Caki2 (cell line): Measurements from ENCODE around the gene CNTNAP2. TPM values are rescaled to one million over a fixed set of nuclear protein-coding genes. Genes with fewer than 3 reads are reported as not detected.

Source experiments
- DNase-seq: peaks from one replicate; pipeline ENCODE4 v3.0.0-alpha.2; 2015; ENCODE audit warnings: low read depth
- in situ Hi-C: cut with HindIII; loops from 2 replicates; pipeline ENCODE4 v1.10.0; 2016; ENCODE audit warnings: low sequenced_read_pairs, low pct_unique_long_range_greater_than_20kb, mixed read lengths
- total RNA-seq: library from RNA; depleted of rRNA; stranded (reverse); fragments of >200 nt; shearing (Covaris generic); gene quantifications from 2 replicates; pipeline ENCODE4 v1.2.3, GENCODE V29; 2014; ENCODE audit warnings: low replicate concordance

Gene CNTNAP2
- total RNA-seq, 1 experiment from 2014 or later, result not detected

GRCh38 chr7:147153571-147153970, 1037.0 kb downstream of the CNTNAP2 start:
- in situ Hi-C loops, result no loop called here
- no peak for DNase-seq

DNA sequence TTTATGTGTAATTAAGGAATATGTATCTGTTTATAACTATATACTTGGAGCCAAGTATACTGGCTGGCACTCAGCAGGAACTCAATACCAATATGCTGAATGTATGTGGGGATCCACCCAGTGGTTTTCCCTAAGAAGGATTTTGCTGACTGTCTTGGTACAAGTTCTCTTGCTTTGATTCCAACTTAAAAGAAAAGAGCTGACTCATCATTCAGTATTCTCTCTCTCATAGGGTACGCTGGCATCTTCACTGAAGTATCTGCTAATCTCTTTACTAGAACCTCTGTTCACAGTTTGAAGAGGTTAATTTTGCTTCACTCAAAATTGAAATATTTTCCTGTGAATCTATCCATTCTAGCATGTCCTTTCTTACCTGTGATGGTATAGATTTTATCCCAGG, 1044.8 kb downstream of the CNTNAP2 start:
- DNase-seq, result no peak
- in situ Hi-C loops, result no loop called here

- in situ Hi-C loops, result no loop called here
- no peak for DNase-seq
These were observed 1053.9 kb downstream of the CNTNAP2 start for GRCh38 chr7:147170341-147171012.

- in situ Hi-C loops, result no loop called here
- no peak for DNase-seq
These were observed 1054.4 kb downstream of the CNTNAP2 start for GRCh38 chr7:147171013-147171391.

DNA sequence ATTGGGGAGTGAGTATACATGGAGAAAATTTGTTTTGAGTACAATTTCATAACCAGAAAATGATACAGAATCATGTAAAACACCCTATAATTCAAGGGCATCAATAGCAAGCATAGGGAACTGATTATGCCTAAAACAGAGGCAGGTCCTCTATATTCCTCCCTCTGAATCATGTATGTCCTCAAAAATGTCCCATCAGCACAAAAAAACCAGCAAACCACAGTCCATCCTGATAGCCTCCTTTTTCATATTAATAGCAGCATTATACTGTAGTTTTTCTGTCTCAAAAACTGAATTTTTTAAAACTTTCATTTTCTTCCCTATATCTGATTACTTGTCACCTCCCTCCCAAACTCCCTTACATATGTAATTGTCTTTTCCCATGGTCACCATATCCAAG, 1057.3 kb downstream of the CNTNAP2 start:
- DNase-seq, result no peak
- in situ Hi-C loops, result no loop called here

GRCh38 chr7:147182874-147183273, 1066.3 kb downstream of the CNTNAP2 start:
- no peak for DNase-seq
- in situ Hi-C loops, result no loop called here

DNA sequence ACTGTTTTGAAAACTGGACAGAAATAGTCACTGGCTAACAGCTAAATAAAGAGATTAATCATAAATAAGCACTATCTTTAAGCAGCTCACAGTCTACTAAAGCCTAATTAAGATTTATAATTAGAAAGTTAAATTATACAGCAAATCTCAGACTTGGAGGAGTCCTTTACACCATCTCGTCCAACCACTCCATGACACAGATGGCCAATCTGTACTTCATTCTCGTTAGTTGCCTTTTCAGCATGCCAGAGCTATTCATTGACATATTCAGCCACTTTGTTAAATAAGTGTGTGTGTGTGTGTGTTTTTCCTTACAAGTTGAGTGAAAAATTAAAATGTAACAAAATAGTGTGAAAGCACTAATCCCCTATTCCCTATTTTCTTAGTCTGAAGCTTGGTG, 1066.7 kb downstream of the CNTNAP2 start:
- DNase-seq, result no peak
- in situ Hi-C loops, result no loop called here

- no peak for DNase-seq
- in situ Hi-C loops, result no loop called here
These were observed 1071.9 kb downstream of the CNTNAP2 start for GRCh38 chr7:147188467-147188866.

DNA sequence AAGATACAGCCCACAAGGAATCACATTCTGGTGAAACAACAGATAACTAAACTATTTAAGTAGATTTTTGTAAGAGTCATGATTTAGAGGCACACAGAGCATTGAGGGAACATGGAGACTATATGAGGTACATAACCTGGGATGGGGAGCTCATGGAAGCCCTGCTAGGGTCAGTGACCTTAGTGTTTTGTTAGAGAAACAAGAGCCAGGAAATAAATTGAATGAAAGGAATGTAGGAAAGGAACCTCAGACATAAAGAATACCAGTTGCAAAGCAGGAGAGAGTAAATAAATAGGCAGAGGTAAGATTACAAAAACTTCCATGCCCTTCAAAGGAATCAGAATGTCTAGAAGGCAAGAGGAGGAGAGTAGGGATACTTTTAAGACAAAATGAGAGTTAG, 1076.9 kb downstream of the CNTNAP2 start:
- in situ Hi-C loops, result no loop called here
- DNase-seq, result no peak

DNA sequence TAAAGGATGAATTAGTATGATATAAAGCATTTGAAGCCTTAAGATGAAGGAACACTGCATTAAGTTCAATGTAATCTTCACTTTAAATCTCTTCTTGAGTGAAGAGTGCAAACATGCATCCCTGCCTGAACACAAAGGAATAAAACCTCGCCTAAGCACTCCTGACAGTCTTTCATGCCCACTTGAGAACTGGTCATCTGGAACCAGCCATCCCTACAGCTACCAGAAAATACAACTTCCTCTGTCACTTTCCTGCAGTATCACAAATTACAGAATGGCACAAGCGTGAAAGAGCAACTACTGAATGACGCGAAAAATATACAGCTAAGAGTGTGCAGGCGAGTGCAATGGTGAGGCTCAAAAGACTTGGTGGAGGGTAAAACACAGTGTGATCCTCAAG, 1079.9 kb downstream of the CNTNAP2 start:
- DNase-seq, result no peak
- in situ Hi-C loops, result no loop called here

DNA sequence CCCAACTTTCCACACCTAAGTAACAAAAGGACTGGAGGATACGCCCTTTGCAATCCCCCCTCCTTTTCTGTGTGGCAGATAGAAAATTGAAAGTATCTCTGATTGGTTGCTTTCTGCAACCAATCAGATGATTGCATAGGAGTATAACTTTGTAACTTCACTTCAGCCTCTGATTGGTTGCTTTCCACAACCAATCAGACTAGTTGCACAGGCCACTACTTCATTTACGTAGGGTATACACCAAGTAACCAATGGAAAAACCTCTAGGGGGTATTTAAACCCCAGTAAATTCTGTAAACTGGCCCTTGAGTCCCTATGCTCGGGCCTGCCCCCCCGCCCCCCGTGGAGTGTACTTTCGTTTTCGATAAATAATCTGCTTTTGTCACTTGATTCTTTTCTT, 1080.4 kb downstream of the CNTNAP2 start:
- peak; percentile 82 for DNase-seq
- in situ Hi-C loops, result no loop called here

- DNase-seq, result no peak
- in situ Hi-C loops, result no loop called here
These were observed 1083.3 kb downstream of the CNTNAP2 start for GRCh38 chr7:147199868-147200267.

- in situ Hi-C loops, result no loop called here
These were observed 1091.4 kb downstream of the CNTNAP2 start for GRCh38 chr7:147207988-147208387.

GRCh38 chr7:147231275-147231674, 1114.7 kb downstream of the CNTNAP2 start:
- no peak for DNase-seq
- in situ Hi-C loops, result loop anchor here (10.0 kb wide), 1 partner anchor 334 kb away; no protein-coding TSS in a partner anchor

More at GRCh38 chr7:147207988-147208387, 1091.4 kb downstream of the CNTNAP2 start:
- DNase-seq, result no peak

GRCh38 chr7:147235645-147236382, 1119.2 kb downstream of the CNTNAP2 start:
- in situ Hi-C loops, result loop anchor here (10.0 kb wide), 1 partner anchor 329 kb away; no protein-coding TSS in a partner anchor
- DNase-seq, result no peak

DNA sequence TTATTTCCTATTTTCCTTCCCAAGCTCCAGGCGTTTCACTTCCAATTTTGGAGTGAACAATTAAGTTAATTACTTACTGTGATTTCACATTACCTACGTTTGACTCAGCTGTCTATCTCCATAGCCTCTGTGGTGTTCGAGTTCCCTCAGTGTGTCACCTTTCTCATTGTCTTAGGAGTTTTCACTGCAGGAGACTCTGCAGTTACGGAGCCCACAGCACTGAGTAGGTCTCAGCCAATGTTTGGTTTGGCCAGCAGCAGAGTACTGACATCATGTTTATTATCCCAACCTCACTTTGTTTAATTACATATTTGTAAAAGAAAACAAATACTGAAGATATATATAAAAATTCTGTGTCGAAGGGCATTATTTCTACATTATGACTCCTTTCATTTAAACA, 1123.9 kb downstream of the CNTNAP2 start:
- in situ Hi-C loops, result no loop called here
- DNase-seq, result no peak

GRCh38 chr7:147245274-147245673, 1128.7 kb downstream of the CNTNAP2 start:
- peak; percentile 6 for DNase-seq
- in situ Hi-C loops, result no loop called here

DNA sequence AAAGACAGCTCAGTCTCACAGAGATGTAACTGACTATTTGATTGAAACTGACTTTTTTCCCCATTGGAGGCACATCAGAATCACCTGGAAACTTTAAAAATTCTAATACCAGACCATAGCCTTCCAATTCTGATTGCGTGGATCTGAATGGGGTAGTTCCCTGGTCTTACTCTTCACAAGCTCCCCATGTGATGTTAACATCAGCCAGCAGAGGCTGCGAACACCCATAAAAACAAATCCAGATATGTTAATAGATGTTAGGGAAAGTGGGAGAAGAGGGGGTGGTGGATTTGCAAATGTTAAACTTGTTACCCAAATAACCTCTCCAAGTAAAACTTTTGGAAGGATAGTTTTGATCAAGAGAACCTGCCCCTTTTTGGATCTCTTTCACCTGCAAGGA, 1133.4 kb downstream of the CNTNAP2 start:
- DNase-seq, result no peak
- in situ Hi-C loops, result no loop called here

DNA sequence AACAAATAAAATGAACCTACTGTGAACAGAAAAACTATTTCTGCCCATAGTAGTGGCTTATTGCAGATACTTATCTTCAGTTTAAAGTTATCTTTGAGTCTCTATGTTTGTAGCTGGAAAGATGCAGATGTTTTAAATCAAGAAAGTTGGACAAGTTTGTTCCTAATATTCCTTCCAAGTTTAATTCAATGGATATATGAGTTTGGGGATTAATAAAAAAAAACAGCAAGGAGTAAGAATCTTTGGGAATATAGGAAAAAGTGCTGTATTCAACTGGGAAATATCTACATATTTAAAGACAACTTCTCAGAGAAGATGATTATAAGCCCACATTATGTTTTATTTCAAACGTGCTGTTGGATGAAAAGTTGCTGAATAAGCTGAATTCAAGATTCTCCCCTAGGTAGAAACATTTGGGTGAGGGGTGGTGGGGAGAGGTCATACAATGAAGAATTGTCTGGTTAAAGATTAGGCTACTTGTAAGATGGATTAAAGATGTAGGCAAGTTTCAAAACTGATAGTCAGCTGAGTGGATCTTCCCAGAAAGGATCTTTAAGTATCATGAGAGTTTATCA, 1135.2 kb downstream of the CNTNAP2 start:
- no peak for DNase-seq
- in situ Hi-C loops, result no loop called here
